Uterus (tissue), 4 donors: ENCODE measurements around the gene BRD2. TPM values are rescaled to one million over a fixed set of nuclear protein-coding genes. Genes with fewer than 3 reads are reported as not detected.

Experiments used
- DNase-seq, 2 donors: peaks; one replicate each; pipeline ENCODE4 v3.0.0-alpha.2; 2019 to 2020
- H3K27ac ChIP-seq, 2 donors: fragments of 200-600 bp; sonication (generic); 1 replicate in 1 of 2; 2 replicates in 1 of 2; pipeline ENCODE4 v1.5.1; 2016 to 2018
- H3K27me3 ChIP-seq, 2 donors: fragments of 200-600 bp; sonication (generic); one replicate each; pipeline ENCODE4 v1.5.1; 2018 to 2019; ENCODE audit warnings: control low read depth in 1 of 2
- H3K36me3 ChIP-seq, 2 donors: fragments of 200-600 bp; sonication (generic); one replicate each; pipeline ENCODE4 v1.5.1; 2019; ENCODE audit warnings: control low read depth in 1 of 2
- H3K4me1 ChIP-seq, 2 donors: fragments of 200-600 bp; sonication (generic); one replicate each; pipeline ENCODE4 v1.5.1; 2018 to 2019; ENCODE audit warnings: control low read depth in 1 of 2
- H3K4me3 ChIP-seq, 2 donors: fragments of 200-600 bp; sonication (generic); 1 replicate in 1 of 2; 2 replicates in 1 of 2; pipeline ENCODE4 v1.5.1; 2018 to 2019; ENCODE audit warnings: mild to moderate bottlenecking in 1 of 2
- H3K9me3 ChIP-seq, 2 donors: fragments of 200-600 bp; sonication (generic); one replicate each; pipeline ENCODE4 v1.5.1; 2019; ENCODE audit warnings: control low read depth in 1 of 2
- CTCF ChIP-seq, 4 experiments: fragments of 200-600 bp in 2 of 4; fragments of 450-650 bp in 2 of 4; sonication (generic) in 2 of 4; IDR thresholded peaks; one replicate each; pipeline ENCODE4 v1.5.1; 2016 to 2019; ENCODE audit warnings: antibody characterized with exemption in 4 of 4, mild to moderate bottlenecking in 2 of 4, moderate library complexity in 1 of 4
- POLR2A ChIP-seq, 2 donors: fragments of 450-650 bp; IDR thresholded peaks; one replicate each; pipeline ENCODE4 v1.6.1; 2016; ENCODE audit warnings: antibody characterized with exemption in 2 of 2, mild to moderate bottlenecking in 1 of 2, moderate library complexity in 1 of 2
- intact Hi-C: fragments of 100-400 bp; cut with DNase I; formaldehyde crosslinking; loops from one replicate; pipeline ENCODE4 v1.15.1; 2023; ENCODE audit warnings: low total_unique reads
- total RNA-seq, 4 donors: library from RNA; depleted of rRNA in 3 of 4; stranded (reverse); fragments of >200 nt in 3 of 4; gene quantifications; one replicate each; pipeline versions ENCODE4 v1.1.0 to v1.2.4, GENCODE V29; 2014 to 2023
- donor health status: DM: yes; HTN: yes; CAD: no.

BRD2 gene
- total RNA-seq, 4 donors from 2014 or later, result 42.5 to 202 (median 120) TPM

GRCh38 chr6:32975886-32976285 lies 7.5 kb downstream of the BRD2 start:
- no peak for TF ChIP-seq CTCF (IDR thresholded peaks at IDR 0.05)
- TF ChIP-seq POLR2A (IDR thresholded peaks at IDR 0.05), result no peak
- peaks cover 0 to 3% of the 10 kb centered on the region in 2 donors for H3K4me1 ChIP-seq
- DNase-seq, result no peak
- no peaks in the 10 kb centered on the region for H3K27me3 ChIP-seq
- no peak overlapping the region for H3K4me3 ChIP-seq
- peak overlapping the region in 1 of 2 donors; percentile 100 for H3K27ac ChIP-seq
- intact Hi-C loops, result no loop called here
- H3K36me3 ChIP-seq, result no peaks in the 10 kb centered on the region
- H3K9me3 ChIP-seq, result no peaks in the 10 kb centered on the region

- no peak for TF ChIP-seq POLR2A (IDR thresholded peaks at IDR 0.05)
- no peak for TF ChIP-seq CTCF (IDR thresholded peaks at IDR 0.05)
- no peak for DNase-seq
- Histone ChIP-seq H3K27me3 (no peaks in the 10 kb centered on the region), H3K27ac (no peak overlapping the region), H3K9me3 (no peaks in the 10 kb centered on the region), H3K4me1 (peaks cover 0 to 3% of the 10 kb centered on the region in 2 donors), H3K4me3 (no peak overlapping the region), H3K36me3 (no peaks in the 10 kb centered on the region)
- intact Hi-C loops, result no loop called here
Observed at GRCh38 chr6:32976334-32977069, 8.1 kb downstream of the BRD2 start.

GRCh38 chr6:32977272-32977952 lies 9.0 kb downstream of the BRD2 start:
- H3K27me3 ChIP-seq, result no peaks in the 10 kb centered on the region
- no peak overlapping the region for H3K27ac ChIP-seq
- H3K4me3 ChIP-seq, result no peak overlapping the region
- DNase-seq, result no peak
- TF ChIP-seq CTCF (IDR thresholded peaks at IDR 0.05) (no peak), POLR2A (IDR thresholded peaks at IDR 0.05) (no peak)
- intact Hi-C loops, result no loop called here
- H3K9me3 ChIP-seq, result no peaks in the 10 kb centered on the region
- H3K36me3 ChIP-seq, result no peaks in the 10 kb centered on the region
- peaks cover 0 to 3% of the 10 kb centered on the region in 2 donors for H3K4me1 ChIP-seq

GRCh38 chr6:32977953-32978324 lies 9.5 kb downstream of the BRD2 start:
- Histone ChIP-seq H3K27me3 (no peaks in the 10 kb centered on the region), H3K36me3 (no peaks in the 10 kb centered on the region), H3K9me3 (no peaks in the 10 kb centered on the region), H3K4me3 (no peak overlapping the region), H3K27ac (no peak overlapping the region), H3K4me1 (peaks cover 0 to 3% of the 10 kb centered on the region in 2 donors)
- no peak for DNase-seq
- intact Hi-C loops, result no loop called here
- TF ChIP-seq POLR2A (IDR thresholded peaks at IDR 0.05), result no peak
- TF ChIP-seq CTCF (IDR thresholded peaks at IDR 0.05), result no peak
